ENCODE results near the gene PNKD.

DNA sequence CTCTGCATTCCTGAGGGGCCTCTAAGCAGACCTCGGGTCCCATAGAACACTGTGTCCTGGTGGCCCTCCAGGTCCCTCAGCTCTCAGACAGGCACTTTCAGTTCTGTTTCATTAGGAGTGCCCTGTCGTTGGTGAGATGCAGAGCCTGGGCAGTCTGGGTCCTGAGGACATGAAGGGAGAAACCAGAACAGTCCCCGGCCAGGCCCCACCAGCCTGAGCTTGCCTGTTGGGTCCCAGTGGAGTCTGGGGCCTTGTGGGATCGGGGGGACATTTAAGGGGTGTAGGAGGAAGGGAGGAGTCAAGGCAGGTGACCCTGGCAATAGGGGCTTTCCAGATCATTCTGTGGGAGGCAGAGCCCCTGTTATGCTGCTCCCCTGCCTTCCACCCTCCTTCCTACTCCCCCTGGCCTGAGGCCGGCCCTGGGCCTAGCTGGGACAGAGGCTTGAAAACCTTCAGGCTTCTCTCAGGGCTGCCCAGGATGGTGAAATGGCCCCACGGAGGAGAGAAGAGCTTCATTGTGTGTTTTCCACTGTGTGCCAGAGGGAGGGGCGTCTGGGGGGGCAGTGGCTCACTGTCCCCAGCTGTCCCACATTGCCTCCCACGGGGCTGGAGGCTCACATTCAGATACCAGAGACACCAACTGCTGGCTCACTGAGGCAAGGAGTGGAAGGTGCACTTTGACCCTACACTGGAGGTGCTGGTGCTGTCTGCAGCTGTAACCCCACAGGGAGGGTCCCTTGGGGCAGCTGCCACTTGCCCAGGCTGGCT is 59.7 kb downstream of the PNKD start:
- TF ChIP-seq GATA3 (IDR thresholded peaks at IDR 0.05; ENCODE audit: low read depth, low read length) (no peak), GATA2 (IDR thresholded peaks at IDR 0.05; ENCODE audit: low read depth, low read length) (no peak)
